GM23248 (cell line): ENCODE measurements around the gene ARHGAP24. TPM values are rescaled to one million over a fixed set of nuclear protein-coding genes. Genes with fewer than 3 reads are reported as not detected.

Experiments used
- DNase-seq: peaks from one replicate; pipeline ENCODE4 v3.0.0-alpha.2; 2015
- H2AFZ ChIP-seq: fragments of 200-600 bp; sonication (generic); 2 replicates; pipeline ENCODE4 v1.6.1; 2016; ENCODE audit warnings: antibody characterized with exemption
- H3F3A ChIP-seq: fragments of 200-600 bp; sonication (generic); 2 replicates; pipeline ENCODE4 v1.6.1; 2016; ENCODE audit warnings: mild to moderate bottlenecking, antibody characterized with exemption, mixed run types; ENCODE audit not compliant: insufficient read depth
- H3K27ac ChIP-seq: fragments of 200-600 bp; sonication (generic); 2 replicates; pipeline ENCODE4 v1.5.1; 2016; ENCODE audit warnings: mild to moderate bottlenecking
- H3K27me3 ChIP-seq: fragments of 200-600 bp; sonication (generic); replicated peaks from 2 replicates; pipeline ENCODE4 v1.6.1; 2016; ENCODE audit warnings: mild to moderate bottlenecking; ENCODE audit not compliant: insufficient read depth
- H3K36me3 ChIP-seq: fragments of 200-600 bp; sonication (generic); 2 replicates; pipeline ENCODE4 v1.6.1; 2016; ENCODE audit warnings: low read depth, mild to moderate bottlenecking
- H3K4me1 ChIP-seq: fragments of 200-600 bp; sonication (generic); 2 replicates; pipeline ENCODE4 v1.6.1; 2016; ENCODE audit warnings: mild to moderate bottlenecking; ENCODE audit not compliant: insufficient read depth
- H3K4me2 ChIP-seq: fragments of 200-600 bp; sonication (generic); one replicate; pipeline ENCODE4 v1.6.1; 2016; ENCODE audit warnings: mild to moderate bottlenecking; ENCODE audit not compliant: unreplicated experiment
- H3K4me3 ChIP-seq: fragments of 200-600 bp; sonication (generic); 2 replicates; pipeline ENCODE4 v1.5.1; 2016; ENCODE audit warnings: mild to moderate bottlenecking
- H3K79me2 ChIP-seq: fragments of 200-600 bp; sonication (generic); 2 replicates; pipeline ENCODE4 v1.6.1; 2016; ENCODE audit warnings: mild to moderate bottlenecking; ENCODE audit not compliant: insufficient read depth
- H3K9ac ChIP-seq: fragments of 200-600 bp; sonication (generic); 2 replicates; pipeline ENCODE4 v1.6.1; 2016; ENCODE audit warnings: mild to moderate bottlenecking
- H3K9me2 ChIP-seq: fragments of 200-600 bp; sonication (generic); 2 replicates; pipeline ENCODE4 v1.6.1; 2016; ENCODE audit warnings: mixed run types, mild to moderate bottlenecking, moderate library complexity; ENCODE audit not compliant: insufficient read depth
- H3K9me3 ChIP-seq: fragments of 200-600 bp; sonication (generic); one replicate; pipeline ENCODE4 v1.6.1; 2017; ENCODE audit warnings: low read depth
- H4K20me1 ChIP-seq: fragments of 200-600 bp; sonication (generic); 2 replicates; pipeline ENCODE4 v1.6.0; 2016; ENCODE audit not compliant: insufficient read depth
- EZH2 ChIP-seq: fragments of 200-600 bp; sonication (generic); IDR thresholded peaks from 2 replicates; pipeline ENCODE4 v1.6.1; 2018; ENCODE audit warnings: antibody characterized with exemption, mild to moderate bottlenecking; ENCODE audit not compliant: insufficient read depth, poor library complexity, severe bottlenecking
- EZH2phosphoT487 ChIP-seq: fragments of 200-600 bp; sonication (generic); IDR thresholded peaks from 2 replicates; pipeline ENCODE4 v1.6.1; 2018; ENCODE audit warnings: antibody characterized with exemption, moderate library complexity, mild to moderate bottlenecking, low read depth; ENCODE audit not compliant: insufficient read depth
- WGBS, 2 experiments: methylation state at CpG; one replicate each; pipeline ENCODE4 v1.1.6; 2015 to 2017; ENCODE audit warnings: low lambda C conversion rate in 2 of 2, low coverage in 1 of 2; ENCODE audit errors: missing lambda C conversion rate in 2 of 2; 5-methylcytosine and 5-hydroxymethylcytosine counted together
- in situ Hi-C: fragments of 300-500 bp; cut with MboI; formaldehyde crosslinking; loops from 2 replicates; pipeline ENCODE4 v1.15.0; 2020
- polyA plus RNA-seq: library from polyadenylated mRNA; unstranded; fragments of >200 nt; fragmentation: Nextera tagmentation; extraction: Ambion mirVana; gene quantifications from 2 replicates; pipeline ENCODE4 v1.2.1, GENCODE V29; 2016
- total RNA-seq: library from RNA; depleted of rRNA; stranded (reverse); fragments of >200 nt; shearing (Covaris generic); gene quantifications from 2 replicates; pipeline ENCODE4 v1.2.3, GENCODE V29; 2014

ARHGAP24 gene
- total and polyA plus RNA-seq, 2 experiments from 2014 or later = 24.1 to 31.6 TPM

DNA sequence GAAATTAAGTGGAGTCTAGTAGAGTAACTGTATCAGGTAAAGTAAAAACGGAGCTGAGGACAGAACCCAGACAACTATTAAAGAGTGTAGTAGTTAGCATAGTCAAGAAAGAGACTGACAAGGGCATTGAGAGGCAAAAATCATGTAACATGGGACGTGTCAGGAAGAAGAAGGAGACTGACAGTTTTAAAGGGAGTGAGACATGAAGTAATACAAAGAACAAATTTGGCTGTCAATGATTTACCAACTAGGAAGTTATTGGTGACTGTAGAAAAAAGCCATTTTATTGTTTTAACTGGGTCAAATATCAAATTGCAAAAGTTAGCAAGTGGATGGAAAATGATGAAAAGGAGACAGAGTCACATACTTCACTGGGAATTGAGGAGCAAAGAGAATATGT is 462.6 kb downstream of the ARHGAP24 start:
- DNase-seq = no peak
- Histone ChIP-seq H3K4me3 (no peak overlapping the region), H4K20me1 (no peaks in the 10 kb centered on the region), H3K27me3 (no peaks in the 10 kb centered on the region), H2AFZ (no peak overlapping the region), H3K9ac (no peak overlapping the region), H3K9me3 (no peaks in the 10 kb centered on the region), H3F3A (0 out of 2 replicates have a peak, but pooled peaks cover 10% of the 10 kb centered on the region), H3K4me1 (peaks cover 15% of the 10 kb centered on the region; the same call in 1 of the 2 replicates), H3K79me2 (peaks cover 57% of the 10 kb centered on the region), H3K4me2 (no peak overlapping the region), H3K27ac (no peak overlapping the region), H3K36me3 (no peaks in the 10 kb centered on the region; the same call in none of the 2 replicates), H3K9me2 (no peaks in the 10 kb centered on the region)
- no peak for TF ChIP-seq EZH2phosphoT487
- TF ChIP-seq EZH2 = no peak
- WGBS, 2 experiments = 67 to 70% methylated on average over 2 of the region's 2 CpGs
- in situ Hi-C loops = no loop called here

DNA sequence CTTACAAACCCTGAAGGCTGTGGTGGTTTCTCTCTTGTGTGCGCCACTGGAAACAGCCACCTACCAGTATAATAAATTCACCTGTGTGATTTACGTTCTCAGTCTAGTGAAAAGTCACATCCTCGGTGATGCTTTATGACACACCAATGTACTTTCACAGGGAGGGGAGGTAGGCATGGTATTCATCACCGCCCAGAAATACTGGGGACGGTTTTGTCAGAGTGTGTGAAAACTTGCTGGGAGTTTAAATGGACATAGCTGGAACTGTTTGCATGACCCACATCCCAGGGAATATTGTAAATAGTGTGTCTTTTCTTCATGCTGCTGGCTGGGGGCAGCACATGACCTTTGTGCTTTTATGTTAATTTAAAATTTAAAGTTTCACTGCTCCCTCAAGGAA is 463.1 kb downstream of the ARHGAP24 start:
- Histone ChIP-seq H3K79me2 (peaks cover 58% of the 10 kb centered on the region), H3K4me2 (no peak overlapping the region), H3K27me3 (no peaks in the 10 kb centered on the region), H2AFZ (no peak overlapping the region), H3K9me3 (no peaks in the 10 kb centered on the region), H3K36me3 (no peaks in the 10 kb centered on the region; the same call in none of the 2 replicates), H3K27ac (no peak overlapping the region), H3K9ac (no peak overlapping the region), H3K4me3 (no peak overlapping the region), H3F3A (0 out of 2 replicates have a peak, but pooled peaks cover 10% of the 10 kb centered on the region), H4K20me1 (no peaks in the 10 kb centered on the region), H3K4me1 (peaks cover 15% of the 10 kb centered on the region; the same call in 1 of the 2 replicates), H3K9me2 (no peaks in the 10 kb centered on the region)
- DNase-seq = no peak
- no peak for TF ChIP-seq EZH2phosphoT487
- TF ChIP-seq EZH2 = no peak
- in situ Hi-C loops = no loop called here
- 90 to 94% methylated on average over 5 of the region's 5 CpGs for WGBS, 2 experiments

DNA sequence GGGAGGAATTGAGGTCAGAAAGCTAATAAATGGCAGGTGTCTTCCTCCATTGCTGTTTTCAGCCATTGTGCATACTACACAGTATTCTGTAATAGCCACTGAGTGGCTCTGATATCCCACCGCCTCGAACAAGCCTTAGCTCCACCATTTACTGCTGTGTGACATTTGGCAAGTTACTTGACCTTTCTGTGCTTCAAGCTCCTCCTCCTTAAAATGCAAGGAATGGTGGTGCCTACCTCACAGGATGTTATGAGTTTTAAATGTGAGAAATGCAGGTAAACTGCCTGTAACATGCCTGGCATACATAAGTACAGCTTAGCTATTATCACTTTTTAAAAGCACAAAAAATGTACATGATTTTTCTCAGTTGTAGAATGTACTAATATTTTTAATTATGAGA is 464.0 kb downstream of the ARHGAP24 start:
- in situ Hi-C loops = no loop called here
- Histone ChIP-seq H3K4me1 (peaks cover 15% of the 10 kb centered on the region; the same call in 1 of the 2 replicates), H3K9me2 (no peaks in the 10 kb centered on the region), H2AFZ (no peak overlapping the region; the same call in 1 of the 2 replicates), H3K4me3 (peak overlapping the region; percentile 68), H3K36me3 (peaks cover 1% of the 10 kb centered on the region), H3K79me2 (peaks cover 62% of the 10 kb centered on the region), H3K27me3 (no peaks in the 10 kb centered on the region), H3K27ac (no peak overlapping the region), H4K20me1 (no peaks in the 10 kb centered on the region), H3K9ac (peak overlapping the region; percentile 73), H3K4me2 (peak overlapping the region; percentile 91), H3K9me3 (no peaks in the 10 kb centered on the region), H3F3A (0 out of 2 replicates have a peak, but pooled peaks cover 10% of the 10 kb centered on the region)
- DNase-seq = no peak
- TF ChIP-seq EZH2 = no peak
- 88% methylated on average over 2 of the region's 2 CpGs for WGBS, 2 experiments

DNA sequence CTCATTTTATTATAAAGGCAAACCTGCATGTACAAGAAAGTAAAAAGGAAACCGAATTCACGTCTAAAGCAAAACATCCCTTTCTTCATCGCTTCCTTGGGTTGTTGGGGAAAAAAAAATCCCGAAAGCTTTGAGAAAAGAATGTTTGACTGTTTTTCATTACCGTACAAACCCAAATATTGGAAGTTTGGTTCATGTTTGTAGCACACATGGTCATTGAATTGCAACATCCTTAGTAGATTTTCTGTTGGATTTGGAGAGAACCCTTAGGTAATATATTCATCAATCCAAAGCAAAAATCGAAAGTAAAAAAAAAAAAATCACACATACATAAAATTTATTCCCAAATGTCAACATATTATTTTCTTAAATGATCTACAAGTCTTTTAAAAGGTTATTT is 464.6 kb downstream of the ARHGAP24 start:
- H3K4me2 ChIP-seq = peak overlapping the region; percentile 91
- DNase-seq = peak; percentile 30
- 2 to 3% methylated on average over 6 of the region's 6 CpGs for WGBS, 2 experiments

More for the DNA sequence above, 464.6 kb downstream of the ARHGAP24 start:
- Histone ChIP-seq H3K9ac (peak overlapping the region; percentile 73), H3K9me2 (no peaks in the 10 kb centered on the region), H3F3A (0 out of 2 replicates have a peak, but pooled peaks cover 10% of the 10 kb centered on the region), H3K4me3 (peak overlapping the region; percentile 68), H3K36me3 (peaks cover 4% of the 10 kb centered on the region), H3K9me3 (no peaks in the 10 kb centered on the region), H3K27ac (peak overlapping the region; percentile 30; the same call in 1 of the 2 replicates), H3K79me2 (peaks cover 69% of the 10 kb centered on the region), H3K27me3 (no peaks in the 10 kb centered on the region), H3K4me1 (peaks cover 15% of the 10 kb centered on the region; the same call in 1 of the 2 replicates), H4K20me1 (no peaks in the 10 kb centered on the region), H2AFZ (peak overlapping the region; percentile 64)
- in situ Hi-C loops = no loop called here
- no peak for TF ChIP-seq EZH2
